HG02623 (cell line): ENCODE measurements around the gene CNTNAP1.
A peak's percentile ranks its signal among the peaks of the same experiment; 100 is the strongest.
"Not testable (repeated sequence)": the region's sequence is repeated elsewhere in the genome, so short reads cannot be mapped to it uniquely, and the experiment has no call there.

Experiments
- ATAC-seq: cut with Tn5 transposase; IDR thresholded peaks from one replicate; pipeline ENCODE4 v1.9.1; 2021; ENCODE audit warnings: moderate library complexity; ENCODE audit not compliant: unreplicated experiment

CNTNAP1 gene

DNA sequence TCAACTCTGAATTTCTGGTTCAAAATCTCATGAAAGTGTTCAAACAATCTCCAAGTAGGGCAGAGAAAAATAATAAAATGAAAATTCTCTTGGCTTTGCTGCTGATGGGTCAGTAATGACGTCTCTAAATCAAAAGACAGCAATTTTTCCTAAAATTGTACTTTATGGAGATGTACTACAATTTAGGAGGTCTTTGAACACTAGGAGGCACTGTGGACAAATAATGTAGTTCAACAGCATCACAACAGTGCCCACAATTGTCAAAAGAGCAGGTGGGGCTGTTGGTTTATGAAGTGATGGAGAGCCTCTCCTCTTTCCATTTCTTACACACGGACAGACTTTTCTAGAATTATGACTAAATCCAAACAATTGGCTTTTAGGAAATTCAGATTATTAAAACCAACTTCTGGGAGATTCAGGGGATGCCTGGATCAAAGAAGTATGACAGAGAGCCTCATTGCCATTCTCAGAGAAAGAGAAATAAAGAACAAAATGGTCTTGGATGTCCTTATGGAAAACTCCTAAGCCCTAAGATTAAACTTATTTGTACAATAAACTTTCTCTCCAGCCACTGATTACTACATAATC, 38.8 kb downstream of the CNTNAP1 start:
- no peak for ATAC-seq

DNA sequence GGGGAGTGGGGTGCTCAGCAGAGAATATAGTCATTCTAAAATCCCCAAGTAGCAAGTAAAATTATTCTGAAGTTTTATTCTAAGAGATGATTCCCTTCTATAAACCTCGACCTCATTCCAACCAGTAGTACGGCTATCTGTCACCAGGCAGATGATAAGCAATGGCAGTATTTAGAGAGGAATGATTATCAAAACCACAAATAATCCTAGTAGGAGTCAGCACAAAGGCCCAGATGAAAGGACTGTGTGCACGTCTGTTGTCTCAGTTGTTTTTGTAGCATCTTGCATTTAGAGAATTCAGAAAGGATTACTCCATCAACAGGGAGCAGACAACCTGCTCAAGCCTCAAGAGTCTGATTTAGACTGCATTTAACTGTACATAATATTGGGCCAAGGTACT, 41.3 kb downstream of the CNTNAP1 start:
- no peak for ATAC-seq

DNA sequence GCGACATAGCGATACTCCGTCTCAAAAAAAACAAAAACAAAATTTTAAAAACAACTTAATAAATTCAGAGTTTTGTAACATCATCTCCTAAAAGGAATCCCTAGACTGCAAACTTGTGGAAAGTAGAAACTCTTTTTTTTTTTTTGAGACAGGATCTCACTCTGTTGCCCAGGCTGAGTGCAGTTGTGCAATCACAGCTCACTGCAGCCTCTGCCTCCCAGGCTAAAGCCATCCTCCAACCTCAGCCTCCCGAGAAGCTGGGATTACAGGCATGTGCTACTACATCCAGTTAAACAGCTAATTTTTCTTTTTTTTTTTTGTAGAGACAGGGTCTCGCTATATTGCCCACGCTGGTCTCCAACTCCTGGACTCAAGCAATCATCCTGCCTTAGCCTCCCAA, 42.8 kb downstream of the CNTNAP1 start:
- ATAC-seq = no peak

DNA sequence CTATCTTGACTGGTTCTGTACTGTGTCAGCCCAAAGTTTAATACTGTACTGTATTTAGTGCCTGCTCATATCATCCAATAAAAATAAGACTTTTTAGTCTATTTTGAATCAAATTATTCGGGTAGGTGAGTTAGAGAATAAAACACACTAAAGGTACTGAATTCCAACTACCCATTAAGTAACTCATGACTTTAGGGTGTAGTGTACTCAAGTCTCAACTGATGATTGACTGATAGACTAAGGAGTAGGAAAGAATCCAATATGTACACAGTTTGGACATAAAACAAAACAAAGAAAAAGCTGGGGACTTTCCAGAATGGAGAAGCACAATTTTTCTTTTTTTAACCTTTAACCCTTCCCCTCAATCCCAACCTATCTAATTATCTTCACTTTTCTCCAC, 58.4 kb downstream of the CNTNAP1 start:
- no peak for ATAC-seq

DNA sequence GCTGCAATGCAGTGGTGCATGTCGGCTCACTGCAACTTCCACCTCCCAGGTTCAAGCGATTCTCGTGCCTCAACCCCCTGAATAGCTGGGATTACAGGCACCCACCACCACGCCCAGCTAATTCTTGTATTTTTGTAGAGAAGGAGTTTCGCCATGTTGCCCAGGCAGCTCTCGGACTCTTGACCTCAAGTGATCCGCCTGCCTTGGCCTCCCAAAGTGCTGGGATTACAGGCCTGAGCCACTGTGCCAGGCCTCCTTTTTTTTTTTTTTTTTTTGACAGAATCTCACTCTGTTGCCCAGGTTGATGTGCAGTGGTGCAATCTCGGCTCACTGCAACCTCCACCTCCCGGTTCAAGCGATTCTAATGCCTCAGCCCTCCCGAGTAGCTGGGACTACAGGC, 60.6 kb downstream of the CNTNAP1 start:
- not testable (repeated sequence) for ATAC-seq

DNA sequence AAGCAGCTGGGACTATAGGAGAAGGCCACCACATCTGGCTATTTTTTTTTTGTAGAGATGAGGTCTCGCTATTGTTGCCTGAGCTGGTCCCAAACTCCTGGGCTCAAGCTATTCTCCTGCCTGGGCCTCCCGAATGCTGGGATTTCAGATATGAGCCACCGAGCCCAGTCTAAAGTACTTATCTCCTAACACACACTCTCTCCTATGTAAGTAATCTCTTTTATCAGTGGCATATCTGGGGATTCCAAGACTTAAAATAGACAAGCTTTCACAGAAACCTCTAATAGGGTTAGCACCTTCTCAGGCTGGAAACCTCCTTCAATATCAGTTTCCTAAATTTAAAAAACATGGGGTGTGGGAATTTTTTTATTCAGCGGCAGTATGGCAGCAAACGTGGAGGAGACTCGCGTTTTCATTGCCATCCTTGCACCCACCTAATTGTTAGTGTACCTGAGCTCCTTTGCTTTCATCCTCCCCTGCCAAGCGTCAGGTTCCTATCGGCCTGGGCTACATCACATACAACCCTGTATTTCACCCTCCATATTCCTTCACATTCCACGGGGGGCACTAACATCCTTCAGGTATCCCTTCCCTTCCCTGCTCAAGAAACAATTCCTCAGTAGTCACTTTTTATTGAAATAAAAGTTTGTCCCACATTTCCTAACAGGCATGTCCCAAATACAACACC, 61.4 kb downstream of the CNTNAP1 start:
- ATAC-seq = no peak

DNA sequence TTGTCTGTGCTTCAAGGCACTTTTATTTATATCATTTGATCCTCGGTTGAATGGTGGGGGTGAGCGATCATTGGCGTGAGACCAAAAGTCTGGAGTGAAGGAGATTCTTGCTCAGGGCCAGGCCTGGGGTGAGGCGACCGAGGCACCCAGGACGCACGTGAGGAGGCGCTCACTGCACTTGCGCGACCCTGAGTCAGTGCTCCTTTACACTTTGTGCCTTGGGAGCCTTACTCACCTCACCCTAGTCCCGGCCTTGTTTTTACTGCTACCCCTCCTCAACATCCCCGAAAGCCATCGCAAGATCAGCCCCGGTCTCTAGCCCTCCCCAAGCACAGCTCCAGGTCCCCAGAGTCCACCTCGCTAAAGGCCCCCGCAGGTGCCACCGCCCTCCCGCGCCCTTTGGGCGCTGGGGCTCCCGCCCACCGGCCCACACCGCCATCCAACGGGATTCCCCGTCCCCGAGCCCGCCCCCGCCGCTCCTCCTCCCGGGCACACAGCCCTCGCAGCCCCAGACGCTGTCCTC, 62.0 kb downstream of the CNTNAP1 start:
- ATAC-seq = peak; percentile 43

DNA sequence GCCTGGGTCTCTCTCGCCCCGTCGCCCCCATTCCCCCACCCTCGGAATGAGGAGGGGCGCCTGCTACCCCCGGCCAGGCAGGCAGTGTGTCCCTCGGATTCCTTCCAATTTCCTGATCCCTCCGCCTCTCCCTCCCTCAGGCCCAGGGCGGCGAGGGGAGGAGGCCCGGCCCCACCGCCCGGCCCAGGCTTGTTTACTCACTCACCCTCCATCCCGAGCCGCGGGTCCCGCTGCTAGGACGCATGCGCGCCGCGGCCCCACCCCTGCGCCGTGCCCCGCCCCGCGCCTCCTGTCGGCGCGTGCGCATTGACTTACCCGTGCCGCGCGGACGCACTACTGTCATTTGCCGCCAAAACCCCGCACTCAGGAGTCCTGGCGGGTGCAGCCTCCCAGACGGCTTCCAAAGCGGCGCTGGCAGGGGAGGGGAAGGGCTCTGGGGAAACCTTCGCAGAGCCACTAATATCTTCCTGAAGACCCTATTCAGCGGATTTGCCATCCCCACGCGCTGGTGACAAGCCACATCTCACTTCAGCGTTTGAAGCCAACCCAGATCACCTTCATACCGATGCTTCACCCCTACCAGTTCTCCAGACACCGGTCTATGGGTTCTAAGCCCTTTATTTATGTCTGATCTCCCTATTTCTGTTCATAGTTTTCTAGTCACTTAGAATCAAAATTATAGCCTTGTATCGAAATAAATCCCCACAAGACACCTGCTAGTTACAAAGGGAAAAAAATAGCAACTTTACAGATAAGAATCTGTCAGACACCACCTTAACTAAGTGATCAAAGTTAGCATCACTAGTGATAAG, 62.7 kb downstream of the CNTNAP1 start, which contains the start of gene EZH1:
Gene EZH1, minus strand, starts transcription at position 235 of the 812 bp plus-strand sequence. CDS start 16,099 bp downstream, outside the sequence.
- peak; percentile 78 for ATAC-seq

DNA sequence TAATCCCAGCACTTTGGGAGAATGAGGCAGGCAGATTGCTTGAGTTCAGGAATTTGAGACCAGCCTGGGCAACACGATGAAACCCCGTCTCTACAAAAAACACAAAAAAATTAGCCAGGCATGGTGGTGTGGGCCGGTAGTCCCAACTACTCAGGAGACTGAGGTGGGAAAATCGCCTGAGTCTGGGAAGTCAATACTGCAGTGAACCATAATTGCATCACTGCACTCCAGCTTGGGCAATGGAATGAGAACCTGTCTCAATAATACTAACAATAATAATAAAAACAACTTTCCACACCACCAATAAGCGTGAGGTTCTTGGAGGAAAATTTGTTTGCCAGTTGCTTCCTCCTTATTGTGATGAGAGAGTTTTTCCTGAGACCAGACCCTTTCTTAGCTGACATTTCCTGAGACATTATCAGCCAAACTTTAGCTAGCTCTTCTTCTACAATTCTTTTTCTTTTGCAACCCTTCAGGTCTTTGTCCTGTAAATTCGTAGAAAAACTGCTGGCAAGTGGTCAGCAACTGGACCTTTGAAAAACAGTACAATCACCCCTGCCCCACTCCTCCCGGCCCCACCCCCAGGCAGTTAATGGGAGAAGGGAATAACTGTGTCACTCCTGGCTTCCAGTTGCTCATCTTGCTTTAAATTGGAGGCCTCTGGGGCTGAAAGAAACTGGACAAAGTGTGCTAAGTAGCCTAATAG, 66.0 kb downstream of the CNTNAP1 start:
- no peak for ATAC-seq

DNA sequence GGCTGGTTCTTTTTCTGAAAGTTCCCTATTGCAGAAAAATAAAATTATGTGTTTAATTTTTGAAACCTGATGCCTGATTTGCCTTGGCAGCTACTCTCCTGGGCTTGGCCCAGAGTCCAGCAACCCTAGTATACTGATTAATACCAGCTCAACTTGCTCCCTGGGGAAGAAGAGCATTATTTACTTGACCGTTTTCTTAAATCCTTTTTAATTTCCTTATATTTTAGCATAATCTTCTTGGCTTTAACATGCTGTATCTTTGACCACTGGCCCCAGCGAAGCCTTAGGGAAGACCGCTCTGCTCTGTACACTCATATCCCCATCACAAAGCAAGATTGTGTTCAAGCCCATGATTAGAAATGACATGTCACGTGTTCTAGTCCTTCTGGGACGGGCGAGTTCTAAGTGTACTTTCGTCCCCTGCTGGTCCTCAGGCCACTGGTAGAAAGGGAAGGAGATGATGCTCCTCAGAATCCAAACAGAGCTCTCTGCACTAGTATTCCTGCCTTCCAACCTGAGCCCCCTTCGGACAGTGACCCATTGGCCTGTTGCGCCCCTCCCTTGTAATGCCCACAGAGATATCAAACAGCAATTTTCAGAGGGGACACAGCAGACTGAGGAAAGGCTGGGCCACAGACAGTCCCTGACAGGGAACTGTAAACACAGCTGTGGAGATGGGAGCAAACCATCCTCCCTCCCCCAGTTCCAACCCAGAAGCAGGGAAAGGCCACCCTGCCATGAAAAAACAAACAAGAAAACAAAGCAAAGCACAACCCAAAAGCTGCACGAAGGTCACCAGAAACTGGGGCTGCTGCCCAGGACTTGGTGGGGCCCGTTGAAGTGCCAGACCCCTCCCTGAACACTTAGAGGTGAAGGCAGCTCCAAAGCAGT, 66.8 kb downstream of the CNTNAP1 start:
- ATAC-seq = no peak
